HepG2 (cell line): ENCODE data around the gene NACAD. TPM values are rescaled to one million over a fixed set of nuclear protein-coding genes. Genes with fewer than 3 reads are reported as not detected.

Experiments used
- HNF4A ChIP-seq: sonication (generic); formaldehyde crosslinking; IDR thresholded peaks from 2 replicates; pipeline ENCODE4 v1.4.0; 2020; ENCODE audit warnings: missing genetic modification reagents
- KAT7 ChIP-seq: IDR thresholded peaks from 2 replicates; pipeline ENCODE4 v1.6.1; 2018; ENCODE audit warnings: borderline replicate concordance, missing compliant biosample characterization
- KLF16 ChIP-seq, 2 experiments: sonication (generic) in 1 of 2; formaldehyde crosslinking in 1 of 2; IDR thresholded peaks; 2 replicates each; pipeline versions ENCODE4 v1.6.1 to v1.8.0; 2016 to 2023; ENCODE audit warnings: missing genetic modification reagents in 2 of 2, missing compliant biosample characterization in 1 of 2
- PITX1 ChIP-seq: sonication (generic); formaldehyde crosslinking; IDR thresholded peaks from 2 replicates; pipeline ENCODE4 v1.5.1; 2020; ENCODE audit warnings: mild to moderate bottlenecking, missing genetic modification reagents
- RNF2 ChIP-seq: fragments of 450-650 bp; conservative IDR thresholded peaks from 2 replicates; pipeline ENCODE4 v1.6.1; 2016; ENCODE audit warnings: low read depth
- SALL1 ChIP-seq: sonication (generic); formaldehyde crosslinking; IDR thresholded peaks from 2 replicates; pipeline ENCODE4 v1.8.0; 2022; ENCODE audit warnings: mild to moderate bottlenecking, missing genetic modification reagents
- ZBTB7A ChIP-seq: sonication (generic); formaldehyde crosslinking; IDR thresholded peaks from 2 replicates; pipeline ENCODE4 v1.8.0; 2022; ENCODE audit warnings: mild to moderate bottlenecking, missing genetic modification reagents
- ZFX ChIP-seq: sonication (generic); formaldehyde crosslinking; IDR thresholded peaks from 2 replicates; pipeline ENCODE4 v1.4.0; 2020; ENCODE audit warnings: mild to moderate bottlenecking, low read depth, missing genetic modification reagents, moderate library complexity
- ZNF30 ChIP-seq: sonication (generic); formaldehyde crosslinking; IDR thresholded peaks from 2 replicates; pipeline ENCODE4 v1.5.0; 2020; ENCODE audit warnings: mild to moderate bottlenecking, missing genetic modification reagents
- ZNF746 ChIP-seq: sonication (generic); formaldehyde crosslinking; IDR thresholded peaks from 2 replicates; pipeline ENCODE4 v1.8.0; 2022; ENCODE audit warnings: mild to moderate bottlenecking, missing genetic modification reagents
- polyA plus RNA-seq, 8 experiments: library from polyadenylated mRNA; depleted of rRNA in 3 of 8; stranded (reverse) in 7 of 8; unstranded in 1 of 8; fragments of >200 nt; fragmentation: Illumina TruSeq in 4 of 8; extraction: Trizol in 4 of 8; gene quantifications; 2 replicates each; pipeline versions ENCODE4 v1.2.1 to v1.2.3, GENCODE V29; 2011 to 2016; ENCODE audit warnings: low read depth in 4 of 8, missing spikeins in 1 of 8, mixed read lengths in 1 of 8; ENCODE audit not compliant: insufficient read depth in 1 of 8
- total RNA-seq, 5 experiments: library from RNA; depleted of rRNA; stranded (reverse); fragments of >200 nt; fragmentation: Illumina TruSeq; extraction: Trizol; gene quantifications; 2 replicates each; pipeline ENCODE4 v1.2.3, GENCODE V29; 2016; ENCODE audit warnings: low read depth in 1 of 5
- TF ChIP-seq, protein P1 (sequence below): IDR thresholded peaks from 2 replicates; pipeline ENCODE4 v1.4.0; 2020; ENCODE audit warnings: mild to moderate bottlenecking, missing genetic modification reagents
- TF ChIP-seq, protein P2 (sequence below): sonication (generic); formaldehyde crosslinking; IDR thresholded peaks from 2 replicates; pipeline ENCODE4 v1.5.0; 2020; ENCODE audit warnings: missing genetic modification reagents
- TF ChIP-seq, protein P3 (sequence below): sonication (generic); formaldehyde crosslinking; IDR thresholded peaks from 2 replicates; pipeline ENCODE4 v1.4.0; 2020; ENCODE audit warnings: missing genetic modification reagents
- TF ChIP-seq, protein P4 (sequence below): sonication (generic); IDR thresholded peaks from 2 replicates; pipeline ENCODE4 v1.6.1; 2016; ENCODE audit warnings: low read depth, borderline replicate concordance
- TF ChIP-seq, protein P5 (sequence below): sonication (generic); formaldehyde crosslinking; IDR thresholded peaks from 2 replicates; pipeline ENCODE4 v1.5.0; 2020; ENCODE audit warnings: mild to moderate bottlenecking, missing genetic modification reagents, moderate library complexity
- TF ChIP-seq, protein P6 (sequence below): IDR thresholded peaks from 2 replicates; pipeline ENCODE4 v1.6.1; 2018; ENCODE audit warnings: missing genetic modification reagents, mild to moderate bottlenecking, missing compliant biosample characterization
- TF ChIP-seq, protein P7 (sequence below): IDR thresholded peaks from 2 replicates; pipeline ENCODE4 v1.6.1; 2012; ENCODE audit warnings: low read depth, low read length, improper control_type of control experiment

Gene NACAD
- total and polyA plus RNA-seq, 2 of the 13 experiments (the other 11 are each of a cell fraction or from before 2014, with no cell fraction given): 0.04 TPM; not detected in 1

DNA sequence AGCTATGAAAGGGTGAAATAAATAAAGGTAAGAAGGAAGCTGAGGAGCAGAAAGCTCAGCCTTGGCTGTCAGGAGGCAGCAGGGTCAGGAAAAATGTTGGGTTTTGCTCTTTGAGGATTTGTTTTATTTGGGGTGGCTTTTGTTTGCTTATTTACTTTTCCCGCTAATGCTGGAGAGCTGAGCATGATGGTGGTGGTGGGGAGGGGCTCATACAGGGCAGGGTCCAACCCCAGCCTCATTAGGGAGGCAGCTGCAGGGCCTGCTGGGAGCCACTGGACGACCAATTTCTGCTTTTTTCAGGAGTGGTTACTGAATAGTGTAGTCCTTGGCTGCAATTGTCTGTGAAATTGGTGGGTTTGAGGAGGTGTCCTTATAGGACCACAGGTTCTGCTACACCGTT lies 52.5 kb downstream of the NACAD start (continued):
- TF ChIP-seq, protein P1, sequence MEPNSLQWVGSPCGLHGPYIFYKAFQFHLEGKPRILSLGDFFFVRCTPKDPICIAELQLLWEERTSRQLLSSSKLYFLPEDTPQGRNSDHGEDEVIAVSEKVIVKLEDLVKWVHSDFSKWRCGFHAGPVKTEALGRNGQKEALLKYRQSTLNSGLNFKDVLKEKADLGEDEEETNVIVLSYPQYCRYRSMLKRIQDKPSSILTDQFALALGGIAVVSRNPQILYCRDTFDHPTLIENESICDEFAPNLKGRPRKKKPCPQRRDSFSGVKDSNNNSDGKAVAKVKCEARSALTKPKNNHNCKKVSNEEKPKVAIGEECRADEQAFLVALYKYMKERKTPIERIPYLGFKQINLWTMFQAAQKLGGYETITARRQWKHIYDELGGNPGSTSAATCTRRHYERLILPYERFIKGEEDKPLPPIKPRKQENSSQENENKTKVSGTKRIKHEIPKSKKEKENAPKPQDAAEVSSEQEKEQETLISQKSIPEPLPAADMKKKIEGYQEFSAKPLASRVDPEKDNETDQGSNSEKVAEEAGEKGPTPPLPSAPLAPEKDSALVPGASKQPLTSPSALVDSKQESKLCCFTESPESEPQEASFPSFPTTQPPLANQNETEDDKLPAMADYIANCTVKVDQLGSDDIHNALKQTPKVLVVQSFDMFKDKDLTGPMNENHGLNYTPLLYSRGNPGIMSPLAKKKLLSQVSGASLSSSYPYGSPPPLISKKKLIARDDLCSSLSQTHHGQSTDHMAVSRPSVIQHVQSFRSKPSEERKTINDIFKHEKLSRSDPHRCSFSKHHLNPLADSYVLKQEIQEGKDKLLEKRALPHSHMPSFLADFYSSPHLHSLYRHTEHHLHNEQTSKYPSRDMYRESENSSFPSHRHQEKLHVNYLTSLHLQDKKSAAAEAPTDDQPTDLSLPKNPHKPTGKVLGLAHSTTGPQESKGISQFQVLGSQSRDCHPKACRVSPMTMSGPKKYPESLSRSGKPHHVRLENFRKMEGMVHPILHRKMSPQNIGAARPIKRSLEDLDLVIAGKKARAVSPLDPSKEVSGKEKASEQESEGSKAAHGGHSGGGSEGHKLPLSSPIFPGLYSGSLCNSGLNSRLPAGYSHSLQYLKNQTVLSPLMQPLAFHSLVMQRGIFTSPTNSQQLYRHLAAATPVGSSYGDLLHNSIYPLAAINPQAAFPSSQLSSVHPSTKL: peak; percentile 68
- peak; percentile 81 for TF ChIP-seq HNF4A (CRISPR knock-in tag)
- peak; percentile 67 for TF ChIP-seq PITX1 (CRISPR knock-in tag)
- TF ChIP-seq ZFX (CRISPR knock-in tag): 0 out of 2 replicates have a peak, but pooled peaks have one; percentile 20
- TF ChIP-seq, protein P2, sequence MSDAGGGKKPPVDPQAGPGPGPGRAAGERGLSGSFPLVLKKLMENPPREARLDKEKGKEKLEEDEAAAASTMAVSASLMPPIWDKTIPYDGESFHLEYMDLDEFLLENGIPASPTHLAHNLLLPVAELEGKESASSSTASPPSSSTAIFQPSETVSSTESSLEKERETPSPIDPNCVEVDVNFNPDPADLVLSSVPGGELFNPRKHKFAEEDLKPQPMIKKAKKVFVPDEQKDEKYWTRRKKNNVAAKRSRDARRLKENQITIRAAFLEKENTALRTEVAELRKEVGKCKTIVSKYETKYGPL (CRISPR knock-in tag): no peak
- TF ChIP-seq, protein P3, sequence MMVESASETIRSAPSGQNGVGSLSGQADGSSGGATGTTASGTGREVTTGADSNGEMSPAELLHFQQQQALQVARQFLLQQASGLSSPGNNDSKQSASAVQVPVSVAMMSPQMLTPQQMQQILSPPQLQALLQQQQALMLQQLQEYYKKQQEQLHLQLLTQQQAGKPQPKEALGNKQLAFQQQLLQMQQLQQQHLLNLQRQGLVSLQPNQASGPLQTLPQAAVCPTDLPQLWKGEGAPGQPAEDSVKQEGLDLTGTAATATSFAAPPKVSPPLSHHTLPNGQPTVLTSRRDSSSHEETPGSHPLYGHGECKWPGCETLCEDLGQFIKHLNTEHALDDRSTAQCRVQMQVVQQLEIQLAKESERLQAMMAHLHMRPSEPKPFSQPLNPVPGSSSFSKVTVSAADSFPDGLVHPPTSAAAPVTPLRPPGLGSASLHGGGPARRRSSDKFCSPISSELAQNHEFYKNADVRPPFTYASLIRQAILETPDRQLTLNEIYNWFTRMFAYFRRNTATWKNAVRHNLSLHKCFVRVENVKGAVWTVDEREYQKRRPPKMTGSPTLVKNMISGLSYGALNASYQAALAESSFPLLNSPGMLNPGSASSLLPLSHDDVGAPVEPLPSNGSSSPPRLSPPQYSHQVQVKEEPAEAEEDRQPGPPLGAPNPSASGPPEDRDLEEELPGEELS (CRISPR knock-in tag): peak; percentile 88
- peak in 1 of 2 experiments; percentile 67; a peak in 1 of 4 replicates for TF ChIP-seq KLF16 (CRISPR knock-in tag; IDR thresholded peaks at IDR 0.05)
- TF ChIP-seq ZNF746 (CRISPR knock-in tag): no peak
- TF ChIP-seq, protein P4, sequence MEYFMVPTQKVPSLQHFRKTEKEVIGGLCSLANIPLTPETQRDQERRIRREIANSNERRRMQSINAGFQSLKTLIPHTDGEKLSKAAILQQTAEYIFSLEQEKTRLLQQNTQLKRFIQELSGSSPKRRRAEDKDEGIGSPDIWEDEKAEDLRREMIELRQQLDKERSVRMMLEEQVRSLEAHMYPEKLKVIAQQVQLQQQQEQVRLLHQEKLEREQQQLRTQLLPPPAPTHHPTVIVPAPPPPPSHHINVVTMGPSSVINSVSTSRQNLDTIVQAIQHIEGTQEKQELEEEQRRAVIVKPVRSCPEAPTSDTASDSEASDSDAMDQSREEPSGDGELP: peak; percentile 31; the same call in 1 of the 2 replicates
- TF ChIP-seq ZNF30 (CRISPR knock-in tag): no peak
- peak; percentile 56; the same call in 1 of the 2 replicates for TF ChIP-seq SALL1 (CRISPR knock-in tag)
- TF ChIP-seq, protein P5, sequence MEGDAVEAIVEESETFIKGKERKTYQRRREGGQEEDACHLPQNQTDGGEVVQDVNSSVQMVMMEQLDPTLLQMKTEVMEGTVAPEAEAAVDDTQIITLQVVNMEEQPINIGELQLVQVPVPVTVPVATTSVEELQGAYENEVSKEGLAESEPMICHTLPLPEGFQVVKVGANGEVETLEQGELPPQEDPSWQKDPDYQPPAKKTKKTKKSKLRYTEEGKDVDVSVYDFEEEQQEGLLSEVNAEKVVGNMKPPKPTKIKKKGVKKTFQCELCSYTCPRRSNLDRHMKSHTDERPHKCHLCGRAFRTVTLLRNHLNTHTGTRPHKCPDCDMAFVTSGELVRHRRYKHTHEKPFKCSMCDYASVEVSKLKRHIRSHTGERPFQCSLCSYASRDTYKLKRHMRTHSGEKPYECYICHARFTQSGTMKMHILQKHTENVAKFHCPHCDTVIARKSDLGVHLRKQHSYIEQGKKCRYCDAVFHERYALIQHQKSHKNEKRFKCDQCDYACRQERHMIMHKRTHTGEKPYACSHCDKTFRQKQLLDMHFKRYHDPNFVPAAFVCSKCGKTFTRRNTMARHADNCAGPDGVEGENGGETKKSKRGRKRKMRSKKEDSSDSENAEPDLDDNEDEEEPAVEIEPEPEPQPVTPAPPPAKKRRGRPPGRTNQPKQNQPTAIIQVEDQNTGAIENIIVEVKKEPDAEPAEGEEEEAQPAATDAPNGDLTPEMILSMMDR (CRISPR knock-in tag): peak; percentile 5; the same call in 1 of the 2 replicates
- TF ChIP-seq ZBTB7A: peak; percentile 8; the same call in 1 of the 2 replicates
- TF ChIP-seq RNF2: no peak
- no peak for TF ChIP-seq KAT7 (CRISPR knock-in tag)
- TF ChIP-seq, protein P6, sequence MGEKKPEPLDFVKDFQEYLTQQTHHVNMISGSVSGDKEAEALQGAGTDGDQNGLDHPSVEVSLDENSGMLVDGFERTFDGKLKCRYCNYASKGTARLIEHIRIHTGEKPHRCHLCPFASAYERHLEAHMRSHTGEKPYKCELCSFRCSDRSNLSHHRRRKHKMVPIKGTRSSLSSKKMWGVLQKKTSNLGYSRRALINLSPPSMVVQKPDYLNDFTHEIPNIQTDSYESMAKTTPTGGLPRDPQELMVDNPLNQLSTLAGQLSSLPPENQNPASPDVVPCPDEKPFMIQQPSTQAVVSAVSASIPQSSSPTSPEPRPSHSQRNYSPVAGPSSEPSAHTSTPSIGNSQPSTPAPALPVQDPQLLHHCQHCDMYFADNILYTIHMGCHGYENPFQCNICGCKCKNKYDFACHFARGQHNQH (CRISPR knock-in tag): 0 out of 2 replicates have a peak, but pooled peaks have one; percentile 44
- TF ChIP-seq, protein P7, sequence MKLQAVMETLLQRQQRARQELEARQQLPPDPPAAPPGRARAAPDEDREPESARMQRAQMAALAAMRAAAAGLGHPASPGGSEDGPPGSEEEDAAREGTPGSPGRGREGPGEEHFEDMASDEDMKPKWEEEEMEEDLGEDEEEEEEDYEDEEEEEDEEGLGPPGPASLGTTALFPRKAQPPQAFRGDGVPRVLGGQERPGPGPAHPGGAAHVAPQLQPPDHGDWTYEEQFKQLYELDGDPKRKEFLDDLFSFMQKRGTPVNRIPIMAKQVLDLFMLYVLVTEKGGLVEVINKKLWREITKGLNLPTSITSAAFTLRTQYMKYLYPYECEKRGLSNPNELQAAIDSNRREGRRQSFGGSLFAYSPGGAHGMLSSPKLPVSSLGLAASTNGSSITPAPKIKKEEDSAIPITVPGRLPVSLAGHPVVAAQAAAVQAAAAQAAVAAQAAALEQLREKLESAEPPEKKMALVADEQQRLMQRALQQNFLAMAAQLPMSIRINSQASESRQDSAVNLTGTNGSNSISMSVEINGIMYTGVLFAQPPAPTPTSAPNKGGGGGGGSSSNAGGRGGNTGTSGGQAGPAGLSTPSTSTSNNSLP: 0 out of 2 replicates have a peak, but pooled peaks have one; percentile 3
